GM10847 (cell line): ENCODE results near the gene PHLDB2.

Source experiments
- POLR2A ChIP-seq: IDR thresholded peaks from 2 replicates; pipeline ENCODE4 v1.6.1; 2011; ENCODE audit not compliant: insufficient read length; ENCODE audit errors: extremely low read depth

PHLDB2 gene

GRCh38 chr3:112019716-112020115, 160.7 kb downstream of the PHLDB2 start:
- TF ChIP-seq POLR2A, result no peak

DNA sequence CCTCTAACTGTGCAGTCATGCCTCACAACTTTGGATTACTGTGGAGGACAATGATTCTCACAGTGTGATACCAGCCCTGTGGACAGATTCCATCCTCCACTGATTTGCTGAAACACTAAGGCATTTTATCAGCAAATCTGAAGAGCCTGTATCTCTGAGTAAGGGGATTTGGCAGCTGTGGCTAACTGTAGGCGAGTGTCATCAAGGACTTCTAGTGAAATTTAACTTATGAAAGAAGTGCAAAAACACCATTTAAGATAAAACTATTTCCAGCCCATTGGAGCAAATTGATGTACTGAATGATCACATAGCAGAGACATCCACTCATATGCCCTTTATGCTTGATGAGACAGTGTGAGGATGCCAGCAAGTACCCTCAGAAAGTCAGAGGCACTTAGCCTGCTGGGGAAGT, 161.6 kb downstream of the PHLDB2 start:
- no peak for TF ChIP-seq POLR2A
